Gastrocnemius medialis (tissue), 4 donors: ENCODE results near the gene RPS6KL1. TPM values are rescaled to one million over a fixed set of nuclear protein-coding genes. Genes with fewer than 3 reads are reported as not detected.

Experiments
- ATAC-seq, 2 donors: fragments of 150-250 bp; one replicate each; pipeline ENCODE4 v1.9.1; 2016
- DNase-seq, 2 donors: peaks; one replicate each; pipeline ENCODE4 v3.0.0-alpha.2; 2019
- H3K27ac ChIP-seq, 4 donors: fragments of 200-600 bp; sonication (generic); 1 replicate in 1 of 4; 2 replicates in 3 of 4; pipeline ENCODE4 v1.5.1; 2016 to 2018; ENCODE audit warnings: mild to moderate bottlenecking in 2 of 4, moderate library complexity in 1 of 4
- H3K27me3 ChIP-seq, 3 donors: fragments of 200-600 bp; sonication (generic) in 2 of 3; 1 replicate in 1 of 3; 2 replicates in 2 of 3; pipeline versions ENCODE4 v1.5.1 to v1.6.0; 2016 to 2019; ENCODE audit warnings: mild to moderate bottlenecking in 1 of 3, moderate library complexity in 1 of 3
- H3K36me3 ChIP-seq, 2 donors: fragments of 200-600 bp; sonication (generic) in 1 of 2; one replicate each; pipeline ENCODE4 v1.5.1; 2017 to 2018
- H3K4me1 ChIP-seq, 2 donors: fragments of 200-600 bp; sonication (generic) in 1 of 2; one replicate each; pipeline ENCODE4 v1.5.1; 2016 to 2017; ENCODE audit warnings: mild to moderate bottlenecking in 2 of 2
- H3K4me3 ChIP-seq, 4 donors: fragments of 200-600 bp; sonication (generic) in 3 of 4; 1 replicate in 1 of 4; 2 replicates in 3 of 4; pipeline ENCODE4 v1.5.1; 2016 to 2019; ENCODE audit warnings: mild to moderate bottlenecking in 2 of 4
- H3K9me3 ChIP-seq, 3 donors: fragments of 200-600 bp; sonication (generic) in 2 of 3; 1 replicate in 1 of 3; 2 replicates in 2 of 3; pipeline ENCODE4 v1.5.1; 2016 to 2019
- POLR2A ChIP-seq, 2 donors: fragments of 450-650 bp; IDR thresholded peaks; one replicate each; pipeline ENCODE4 v1.6.1; 2017; ENCODE audit warnings: antibody characterized with exemption in 2 of 2, mild to moderate bottlenecking in 2 of 2, moderate library complexity in 2 of 2
- in situ Hi-C, 4 donors: fragments of 200-750 bp; cut with MboI; loops; one replicate each; pipeline versions ENCODE4 v1.15.0 to v1.8.0; 2017; ENCODE audit warnings: low sequenced_read_pairs in 4 of 4
- intact Hi-C: fragments of 100-400 bp; cut with DNase I; formaldehyde crosslinking; loops from one replicate; pipeline ENCODE4 v1.15.1; 2023; ENCODE audit warnings: low total_unique reads
- total RNA-seq, 4 donors: library from RNA; depleted of rRNA; stranded (reverse); fragments of >200 nt; gene quantifications; one replicate each; pipeline versions ENCODE4 v1.1.0 to v1.2.3, GENCODE V29; 2016
- TF ChIP-seq, protein P1 (sequence below), 5 experiments: fragments of 450-650 bp in 3 of 5; fragments of 200-600 bp in 2 of 5; sonication (generic) in 2 of 5; IDR thresholded peaks in 4 of 5; conservative IDR thresholded peaks in 1 of 5; 1 replicate in 4 of 5; 2 replicates in 1 of 5; pipeline ENCODE4 v1.5.1; 2016 to 2019; ENCODE audit warnings: antibody characterized with exemption in 5 of 5, mild to moderate bottlenecking in 3 of 5, moderate library complexity in 3 of 5

RPS6KL1 gene
- total RNA-seq, 4 donors from 2014 or later = 11.7 to 34.4 (median 18.7) TPM

DNA sequence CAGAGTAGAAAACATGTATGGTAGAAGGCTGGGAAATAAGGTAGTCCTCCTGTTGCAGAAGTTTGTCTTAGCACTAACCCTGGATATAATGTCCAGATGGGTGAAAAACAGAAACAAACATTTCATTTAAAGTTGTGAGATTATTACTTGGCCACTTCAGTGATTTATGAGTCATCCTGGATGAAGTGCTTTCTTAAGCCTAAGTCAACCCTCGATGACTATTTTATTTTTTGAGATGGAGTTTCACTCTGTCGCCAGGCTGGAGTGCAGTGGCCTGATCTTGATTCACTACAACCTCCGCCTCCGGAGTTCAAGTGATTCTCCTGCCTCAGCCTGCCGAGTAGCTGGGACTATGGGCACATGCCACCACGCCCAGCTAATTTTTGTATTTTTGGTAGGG lies 31.2 kb downstream of the RPS6KL1 start:
- Histone ChIP-seq H3K36me3 (peaks cover 3 to 77% of the 10 kb centered on the region in 2 donors), H3K27ac (no peak overlapping the region), H3K4me3 (no peak overlapping the region), H3K9me3 (no peaks in the 10 kb centered on the region), H3K27me3 (no peaks in the 10 kb centered on the region), H3K4me1 (peaks cover 9 to 21% of the 10 kb centered on the region in 2 donors)
- intact Hi-C loops (loop anchor here (2.0 kb wide), 1 partner anchor 25 kb away; no protein-coding TSS in a partner anchor), in situ Hi-C loops (no loop called here)
- ATAC-seq (no peak), DNase-seq (no peak)
- TF ChIP-seq, protein P1, sequence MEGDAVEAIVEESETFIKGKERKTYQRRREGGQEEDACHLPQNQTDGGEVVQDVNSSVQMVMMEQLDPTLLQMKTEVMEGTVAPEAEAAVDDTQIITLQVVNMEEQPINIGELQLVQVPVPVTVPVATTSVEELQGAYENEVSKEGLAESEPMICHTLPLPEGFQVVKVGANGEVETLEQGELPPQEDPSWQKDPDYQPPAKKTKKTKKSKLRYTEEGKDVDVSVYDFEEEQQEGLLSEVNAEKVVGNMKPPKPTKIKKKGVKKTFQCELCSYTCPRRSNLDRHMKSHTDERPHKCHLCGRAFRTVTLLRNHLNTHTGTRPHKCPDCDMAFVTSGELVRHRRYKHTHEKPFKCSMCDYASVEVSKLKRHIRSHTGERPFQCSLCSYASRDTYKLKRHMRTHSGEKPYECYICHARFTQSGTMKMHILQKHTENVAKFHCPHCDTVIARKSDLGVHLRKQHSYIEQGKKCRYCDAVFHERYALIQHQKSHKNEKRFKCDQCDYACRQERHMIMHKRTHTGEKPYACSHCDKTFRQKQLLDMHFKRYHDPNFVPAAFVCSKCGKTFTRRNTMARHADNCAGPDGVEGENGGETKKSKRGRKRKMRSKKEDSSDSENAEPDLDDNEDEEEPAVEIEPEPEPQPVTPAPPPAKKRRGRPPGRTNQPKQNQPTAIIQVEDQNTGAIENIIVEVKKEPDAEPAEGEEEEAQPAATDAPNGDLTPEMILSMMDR (IDR thresholded peaks at IDR 0.05 in 4 of 5, conservative IDR thresholded peaks at IDR 0.05 in 1 of 5) = no peak
- TF ChIP-seq POLR2A (IDR thresholded peaks at IDR 0.05) = no peak

- no peak for ATAC-seq
- intact Hi-C loops = no loop called here
- Histone ChIP-seq H3K36me3 (peaks cover 3 to 62% of the 10 kb centered on the region in 2 donors), H3K4me3 (no peak overlapping the region), H3K27ac (no peak overlapping the region), H3K4me1 (peaks cover 25 to 35% of the 10 kb centered on the region in 2 donors), H3K27me3 (no peaks in the 10 kb centered on the region), H3K9me3 (no peaks in the 10 kb centered on the region)
- no peak for TF ChIP-seq POLR2A (IDR thresholded peaks at IDR 0.05)
- TF ChIP-seq, protein P1 (IDR thresholded peaks at IDR 0.05 in 4 of 5, conservative IDR thresholded peaks at IDR 0.05 in 1 of 5) = no peak
- in situ Hi-C loops = no loop called here
- DNase-seq = no peak
Measured at GRCh38 chr14:74890262-74890661, 32.8 kb downstream of the RPS6KL1 start.

- DNase-seq (no peak), ATAC-seq (peak in 1 of 2 donors; percentile 40)
- in situ Hi-C loops (no loop called here), intact Hi-C loops (loop anchor here (10.0 kb wide), 1 partner anchor 1096 kb away; the partner anchor contains the start of genes IFT43 and TGFB3)
- H3K36me3 ChIP-seq = peaks cover 3 to 50% of the 10 kb centered on the region in 2 donors
- H3K4me3 ChIP-seq = no peak overlapping the region
- TF ChIP-seq POLR2A (IDR thresholded peaks at IDR 0.05) = no peak
- TF ChIP-seq, protein P1 (IDR thresholded peaks at IDR 0.05 in 4 of 5, conservative IDR thresholded peaks at IDR 0.05 in 1 of 5) = no peak
- no peaks in the 10 kb centered on the region for H3K27me3 ChIP-seq
- H3K27ac ChIP-seq = peak overlapping the region; percentile 94 to 99 (median 95)
- H3K9me3 ChIP-seq = no peaks in the 10 kb centered on the region
- H3K4me1 ChIP-seq = peaks cover 41 to 53% of the 10 kb centered on the region in 2 donors
Measured at GRCh38 chr14:74888164-74889158, 34.6 kb downstream of the RPS6KL1 start.

DNA sequence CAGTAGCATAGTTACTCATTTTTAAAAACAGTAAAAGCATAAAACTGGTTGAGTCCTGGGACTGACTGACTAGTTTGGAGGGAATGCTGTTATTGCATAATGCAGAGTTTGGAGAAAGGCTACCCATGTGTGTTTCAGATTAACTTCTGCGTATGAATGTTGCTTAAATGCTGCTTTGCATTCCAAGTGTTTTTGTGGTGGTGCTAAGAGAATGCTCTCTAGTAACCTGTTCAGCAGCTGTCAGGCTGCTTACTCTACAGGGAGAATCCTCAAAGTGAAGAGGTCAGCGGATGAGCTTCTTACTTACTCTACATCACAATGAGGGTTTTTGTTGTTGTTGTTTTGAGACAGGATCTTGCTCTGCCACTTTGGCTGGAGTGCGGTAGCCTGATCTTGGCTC lies 37.1 kb downstream of the RPS6KL1 start:
- H3K4me3 ChIP-seq = no peak overlapping the region
- H3K27me3 ChIP-seq = no peaks in the 10 kb centered on the region
- peak overlapping the region; percentile 94 to 99 (median 95) for H3K27ac ChIP-seq
- peak; percentile 25 to 46 for ATAC-seq
- peak in 1 of 2 donors; percentile 33 for DNase-seq
- in situ Hi-C loops (no loop called here), intact Hi-C loops (loop anchor here (10.0 kb wide), 1 partner anchor 1099 kb away; the partner anchor contains the start of genes IFT43 and TGFB3)
- no peaks in the 10 kb centered on the region for H3K9me3 ChIP-seq
- peaks cover 3 to 26% of the 10 kb centered on the region in 2 donors for H3K36me3 ChIP-seq
- TF ChIP-seq, protein P1 (IDR thresholded peaks at IDR 0.05 in 4 of 5, conservative IDR thresholded peaks at IDR 0.05 in 1 of 5) = no peak
- peak in 1 of 2 donors; percentile 17 for TF ChIP-seq POLR2A (IDR thresholded peaks at IDR 0.05)
- H3K4me1 ChIP-seq = peaks cover 49 to 66% of the 10 kb centered on the region in 2 donors
